Transverse colon (tissue), 4 donors: ENCODE results near the gene NTRK3. TPM values are rescaled to one million over a fixed set of nuclear protein-coding genes. Genes with fewer than 3 reads are reported as not detected.

Experiments used
- DNase-seq: peaks from one replicate; pipeline ENCODE4 v3.0.0-alpha.2; 2019
- H3K27ac ChIP-seq, 4 donors: fragments of 200-600 bp; sonication (generic); 2 replicates each; pipeline ENCODE4 v1.5.1; 2016 to 2018; ENCODE audit warnings: inconsistent platforms in 4 of 4
- H3K27me3 ChIP-seq: fragments of 200-600 bp; sonication (generic); 2 replicates; pipeline ENCODE4 v1.5.1; 2017; ENCODE audit warnings: inconsistent platforms
- H3K36me3 ChIP-seq, 4 donors: fragments of 200-600 bp; sonication (generic); 2 replicates each; pipeline ENCODE4 v1.5.1; 2017 to 2019; ENCODE audit warnings: inconsistent platforms in 4 of 4
- H3K4me1 ChIP-seq, 4 donors: fragments of 200-600 bp; sonication (generic); 2 replicates each; pipeline ENCODE4 v1.5.1; 2017 to 2020; ENCODE audit warnings: inconsistent platforms in 4 of 4
- H3K4me3 ChIP-seq, 4 donors: fragments of 200-600 bp; sonication (generic); 1 replicate in 1 of 4; 2 replicates in 3 of 4; pipeline versions ENCODE4 v1.5.1 to v1.6.1; 2017 to 2019; ENCODE audit warnings: inconsistent platforms in 4 of 4
- H3K9me3 ChIP-seq, 2 donors: fragments of 200-600 bp; sonication (generic); 2 replicates each; pipeline ENCODE4 v1.5.1; 2017 to 2019; ENCODE audit warnings: inconsistent platforms in 2 of 2
- EP300 ChIP-seq: sonication (generic); formaldehyde crosslinking; IDR thresholded peaks from one replicate; pipeline ENCODE4 v1.6.1; 2017; ENCODE audit warnings: antibody characterized with exemption, low read depth
- POLR2A ChIP-seq: fragments of 450-650 bp; IDR thresholded peaks from one replicate; pipeline ENCODE4 v1.6.1; 2016; ENCODE audit warnings: antibody characterized with exemption, mild to moderate bottlenecking, moderate library complexity
- POLR2AphosphoS5 ChIP-seq, 3 donors: sonication (generic); formaldehyde crosslinking; IDR thresholded peaks; one replicate each; pipeline ENCODE4 v1.6.1; 2016; ENCODE audit warnings: antibody characterized with exemption in 3 of 3
- WGBS, 2 donors: methylation state at CpG; one replicate each; pipeline ENCODE4 v1.1.5; 2018; ENCODE audit warnings: low coverage in 1 of 2; 5-methylcytosine and 5-hydroxymethylcytosine counted together
- in situ Hi-C, 4 donors: fragments of 200-750 bp; cut with MboI; loops; one replicate each; pipeline versions ENCODE4 v1.15.0 to v1.15.1; 2017; ENCODE audit warnings: low sequenced_read_pairs in 3 of 4, low pct_ligation_motif_present in 1 of 4, low pct_unique_long_range_greater_than_20kb in 1 of 4
- intact Hi-C: fragments of 100-400 bp; cut with DNase I; formaldehyde crosslinking; loops from one replicate; pipeline ENCODE4 v1.15.1; 2023; ENCODE audit warnings: low total_unique reads
- total RNA-seq, 4 donors: library from RNA; depleted of rRNA; stranded (reverse); fragments of >200 nt; gene quantifications; one replicate each; pipeline ENCODE4 v1.1.0, GENCODE V29; 2016
- TF ChIP-seq, protein P1 (sequence below), 5 experiments: fragments of 200-600 bp in 3 of 5; fragments of 450-650 bp in 2 of 5; sonication (generic) in 3 of 5; IDR thresholded peaks; 1 replicate in 2 of 5; 2 replicates in 3 of 5; pipeline ENCODE4 v1.5.1; 2016 to 2017; ENCODE audit warnings: antibody characterized with exemption in 5 of 5, inconsistent platforms in 3 of 5, mild to moderate bottlenecking in 2 of 5, moderate library complexity in 1 of 5

NTRK3 gene
- total RNA-seq, 4 donors from 2014 or later: 1.1 to 2.8 (median 2.4) TPM

DNA sequence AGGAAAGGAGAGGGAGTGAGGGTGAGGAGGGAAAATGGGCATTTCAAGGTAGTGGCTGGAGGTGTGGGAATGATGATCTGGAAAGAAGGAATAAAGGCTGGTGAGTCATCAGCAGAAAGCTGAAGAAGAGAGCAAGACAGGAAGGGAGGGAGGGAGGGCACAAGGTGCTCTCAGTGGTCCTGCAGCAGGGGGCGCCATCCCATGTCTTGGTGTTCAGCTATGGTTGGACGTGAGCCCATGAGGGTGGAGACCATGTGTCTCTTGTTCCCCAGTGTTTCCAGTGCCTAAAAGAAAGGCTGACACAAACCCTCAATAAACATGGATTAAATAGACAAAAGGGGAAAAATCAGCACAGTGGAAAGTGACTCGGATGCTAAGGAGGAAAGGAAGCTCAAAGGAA is 228.5 kb downstream of the NTRK3 start:
- H3K27me3 ChIP-seq: no peaks in the 10 kb centered on the region
- DNase-seq: no peak
- intact Hi-C loops: no loop called here
- H3K36me3 ChIP-seq: no peaks in the 10 kb centered on the region
- no peaks in the 10 kb centered on the region for H3K4me1 ChIP-seq
- H3K4me3 ChIP-seq: no peak overlapping the region
- TF ChIP-seq POLR2A: no peak
- TF ChIP-seq, protein P1, sequence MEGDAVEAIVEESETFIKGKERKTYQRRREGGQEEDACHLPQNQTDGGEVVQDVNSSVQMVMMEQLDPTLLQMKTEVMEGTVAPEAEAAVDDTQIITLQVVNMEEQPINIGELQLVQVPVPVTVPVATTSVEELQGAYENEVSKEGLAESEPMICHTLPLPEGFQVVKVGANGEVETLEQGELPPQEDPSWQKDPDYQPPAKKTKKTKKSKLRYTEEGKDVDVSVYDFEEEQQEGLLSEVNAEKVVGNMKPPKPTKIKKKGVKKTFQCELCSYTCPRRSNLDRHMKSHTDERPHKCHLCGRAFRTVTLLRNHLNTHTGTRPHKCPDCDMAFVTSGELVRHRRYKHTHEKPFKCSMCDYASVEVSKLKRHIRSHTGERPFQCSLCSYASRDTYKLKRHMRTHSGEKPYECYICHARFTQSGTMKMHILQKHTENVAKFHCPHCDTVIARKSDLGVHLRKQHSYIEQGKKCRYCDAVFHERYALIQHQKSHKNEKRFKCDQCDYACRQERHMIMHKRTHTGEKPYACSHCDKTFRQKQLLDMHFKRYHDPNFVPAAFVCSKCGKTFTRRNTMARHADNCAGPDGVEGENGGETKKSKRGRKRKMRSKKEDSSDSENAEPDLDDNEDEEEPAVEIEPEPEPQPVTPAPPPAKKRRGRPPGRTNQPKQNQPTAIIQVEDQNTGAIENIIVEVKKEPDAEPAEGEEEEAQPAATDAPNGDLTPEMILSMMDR (IDR thresholded peaks at IDR 0.05): no peak
- in situ Hi-C loops: no loop called here
- H3K27ac ChIP-seq: no peak overlapping the region
- WGBS, 2 donors: 40 to 71% methylated on average over 2 to 3 of the region's 3 CpGs
- no peaks in the 10 kb centered on the region for H3K9me3 ChIP-seq

GRCh38 chr15:88023914-88024313 is 232.6 kb downstream of the NTRK3 start:
- intact Hi-C loops: no loop called here

GRCh38 chr15:88022716-88023115 is 233.8 kb downstream of the NTRK3 start:
- Histone ChIP-seq H3K27ac (no peak overlapping the region), H3K9me3 (no peaks in the 10 kb centered on the region), H3K4me1 (no peaks in the 10 kb centered on the region), H3K36me3 (no peaks in the 10 kb centered on the region), H3K4me3 (no peak overlapping the region), H3K27me3 (no peaks in the 10 kb centered on the region)
- DNase-seq: no peak
- in situ Hi-C loops (loop anchor here in 1 of 4 donors (25.0 kb wide), 1 partner anchor 115 kb away; no protein-coding TSS in a partner anchor), intact Hi-C loops (no loop called here)
- 33 to 44% methylated on average over 1 to 2 of the region's 2 CpGs for WGBS, 2 donors
- TF ChIP-seq, protein P1 (IDR thresholded peaks at IDR 0.05): no peak
- TF ChIP-seq POLR2A (no peak), POLR2AphosphoS5 (IDR thresholded peaks at IDR 0.05) (no peak), EP300 (no peak)

More at GRCh38 chr15:88023914-88024313, 232.6 kb downstream of the NTRK3 start:
- TF ChIP-seq, protein P1 (IDR thresholded peaks at IDR 0.05): no peak
- TF ChIP-seq POLR2A: no peak
- TF ChIP-seq POLR2AphosphoS5 (IDR thresholded peaks at IDR 0.05): no peak
- TF ChIP-seq EP300: no peak
- no peak for DNase-seq
- no peaks in the 10 kb centered on the region for H3K36me3 ChIP-seq
- 72 to 92% methylated on average over 5 of the region's 5 CpGs for WGBS, 2 donors
- no peaks in the 10 kb centered on the region for H3K4me1 ChIP-seq
- H3K27me3 ChIP-seq: no peaks in the 10 kb centered on the region
- no peak overlapping the region for H3K4me3 ChIP-seq
- in situ Hi-C loops: loop anchor here in 1 of 4 donors (25.0 kb wide), 1 partner anchor 113 kb away; no protein-coding TSS in a partner anchor
- H3K27ac ChIP-seq: no peak overlapping the region
- no peaks in the 10 kb centered on the region for H3K9me3 ChIP-seq

GRCh38 chr15:88021601-88022000 is 234.9 kb downstream of the NTRK3 start:
- intact Hi-C loops: no loop called here
- in situ Hi-C loops: loop anchor here in 1 of 4 donors (25.0 kb wide), 1 partner anchor 116 kb away; no protein-coding TSS in a partner anchor
- H3K27ac ChIP-seq: no peak overlapping the region
- 70 to 77% methylated on average over 4 of the region's 4 CpGs for WGBS, 2 donors
- TF ChIP-seq POLR2A: no peak
- TF ChIP-seq EP300: no peak
- TF ChIP-seq POLR2AphosphoS5 (IDR thresholded peaks at IDR 0.05): no peak
- TF ChIP-seq, protein P1 (IDR thresholded peaks at IDR 0.05): no peak
- no peaks in the 10 kb centered on the region for H3K27me3 ChIP-seq
- H3K4me3 ChIP-seq: no peak overlapping the region
- DNase-seq: no peak
- H3K9me3 ChIP-seq: no peaks in the 10 kb centered on the region
- no peaks in the 10 kb centered on the region for H3K36me3 ChIP-seq
- H3K4me1 ChIP-seq: no peaks in the 10 kb centered on the region
